Eye (tissue), 1 donor: ENCODE data around the gene IRF5.
"Not testable (repeated sequence)": the region's sequence is repeated elsewhere in the genome, so short reads cannot be mapped to it uniquely, and the experiment has no call there.

Experiments used
- DNase-seq: peaks from one replicate; pipeline ENCODE4 v3.0.0-alpha.2; 2015

IRF5 gene

DNA sequence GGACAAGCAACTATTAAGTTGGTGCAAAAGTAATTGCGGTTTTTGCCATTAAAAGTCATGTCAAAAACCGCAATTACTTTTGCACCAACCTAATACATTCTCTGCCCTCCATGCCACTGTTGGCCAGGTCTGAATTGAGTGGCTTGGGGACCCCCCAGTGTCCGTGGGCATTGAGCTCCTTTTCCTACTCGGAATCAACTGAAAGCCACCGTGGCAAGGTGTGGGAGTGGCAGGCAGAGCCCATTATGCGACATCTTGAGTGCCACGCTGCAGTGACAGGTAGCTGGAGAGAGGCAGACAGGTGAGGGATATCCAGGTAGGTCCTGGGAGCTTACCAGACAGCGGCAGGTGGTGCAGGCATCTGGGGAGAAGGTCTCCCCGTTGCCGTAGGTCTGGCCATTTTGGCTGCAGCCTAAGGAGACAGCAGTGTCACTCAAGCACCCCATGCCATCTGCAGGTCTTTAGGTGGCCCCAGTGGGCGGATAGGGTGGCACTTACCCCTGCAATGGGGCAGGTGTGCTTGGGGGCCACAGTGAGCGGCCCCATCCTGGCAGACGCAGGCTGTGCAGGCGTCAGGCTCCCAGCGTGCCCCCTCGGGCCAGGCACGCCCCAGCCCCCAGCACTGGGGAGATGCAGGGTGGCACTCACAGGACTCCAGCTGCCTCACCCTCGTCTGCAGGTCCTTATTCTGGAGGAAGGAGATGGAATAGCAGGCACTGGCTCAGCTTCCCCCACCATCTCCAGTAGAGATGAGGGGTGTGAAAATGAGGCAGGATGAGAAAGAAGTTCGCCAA lies 30.8 kb upstream of the IRF5 start:
- DNase-seq = no peak

DNA sequence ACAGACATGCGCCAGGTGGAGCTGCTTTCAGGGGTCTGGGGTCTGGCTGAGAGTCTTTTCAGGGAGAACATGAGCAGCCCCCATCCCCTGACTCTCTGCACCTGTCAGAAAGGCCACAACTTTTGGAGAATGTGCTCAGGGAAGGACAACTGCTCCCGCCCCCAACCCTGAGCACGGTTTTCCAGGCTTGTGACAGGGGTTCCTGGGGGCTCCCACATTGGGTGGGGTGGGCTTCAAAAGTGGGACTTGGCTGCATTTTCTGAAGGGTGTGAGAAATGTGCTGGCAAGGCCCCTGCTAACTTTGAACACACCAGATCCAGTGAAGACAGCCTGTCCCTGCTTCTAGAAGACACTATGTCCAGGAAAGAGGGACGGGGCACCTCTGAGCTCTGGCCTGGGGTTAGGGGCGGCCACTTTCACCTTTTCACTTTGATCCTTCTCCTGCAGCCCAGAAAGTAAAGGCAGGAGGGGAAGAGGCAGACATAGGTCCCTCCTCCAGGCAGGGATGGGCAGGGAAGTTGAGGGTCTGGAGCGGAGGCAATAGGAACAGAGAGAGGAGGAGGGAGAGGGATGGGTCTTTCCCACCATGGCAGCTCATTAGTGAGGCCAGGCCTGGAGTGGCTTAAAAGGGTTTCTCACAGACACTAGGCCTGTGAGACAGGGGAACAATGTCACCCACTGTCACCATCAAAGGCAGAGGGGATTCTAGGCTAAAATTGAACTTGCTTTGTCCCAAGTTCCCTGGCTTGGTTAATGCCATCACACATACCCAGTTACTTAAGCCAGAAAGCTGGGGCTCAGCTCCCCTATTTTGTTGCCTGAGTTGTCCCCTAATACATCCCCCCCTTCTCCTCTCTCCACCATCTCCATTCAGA lies 28.7 kb upstream of the IRF5 start:
- peak; percentile 78 for DNase-seq

- DNase-seq = peak; percentile 73
These were observed 27.8 kb upstream of the IRF5 start for GRCh38 chr7:128909625-128910568.

- DNase-seq = peak; percentile 56
These were observed 27.2 kb upstream of the IRF5 start, which contains the start of gene KCP for GRCh38 chr7:128910569-128910945. Gene KCP, minus strand, starts transcription at chr7:128910709. Its CDS starts 33 bp downstream, at chr7:128910676.

DNA sequence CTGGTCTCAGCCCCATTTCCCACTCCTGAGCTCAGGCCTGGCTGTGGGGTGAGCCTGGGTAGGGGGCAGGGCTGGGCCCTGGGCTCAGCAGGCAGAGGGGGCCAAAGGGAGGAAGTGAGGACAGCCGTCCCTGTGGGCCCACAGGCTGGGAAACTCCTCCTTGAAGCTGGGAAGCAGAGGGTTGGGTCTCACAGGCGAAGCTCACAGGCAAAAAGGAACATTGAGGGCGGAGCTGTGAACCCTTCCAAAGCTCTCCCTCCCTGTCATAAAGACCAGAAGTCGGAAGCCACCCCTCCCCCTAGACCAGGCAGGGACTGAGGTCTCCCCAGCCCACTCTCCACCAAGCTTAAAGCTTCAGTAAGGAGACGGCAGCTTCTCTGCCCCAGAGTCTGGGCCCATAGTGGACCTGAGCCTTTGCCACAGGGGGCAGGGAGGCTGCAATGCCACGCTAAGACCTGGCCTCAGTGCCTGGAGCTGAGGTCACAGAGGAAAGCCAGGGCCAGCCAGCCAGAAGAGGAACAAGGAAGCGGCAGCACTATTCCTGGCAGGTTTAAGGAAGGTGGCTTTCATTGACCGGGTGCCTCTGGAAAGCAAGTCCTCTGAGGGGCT lies 26.2 kb upstream of the IRF5 start:
- DNase-seq = peak; percentile 32

DNA sequence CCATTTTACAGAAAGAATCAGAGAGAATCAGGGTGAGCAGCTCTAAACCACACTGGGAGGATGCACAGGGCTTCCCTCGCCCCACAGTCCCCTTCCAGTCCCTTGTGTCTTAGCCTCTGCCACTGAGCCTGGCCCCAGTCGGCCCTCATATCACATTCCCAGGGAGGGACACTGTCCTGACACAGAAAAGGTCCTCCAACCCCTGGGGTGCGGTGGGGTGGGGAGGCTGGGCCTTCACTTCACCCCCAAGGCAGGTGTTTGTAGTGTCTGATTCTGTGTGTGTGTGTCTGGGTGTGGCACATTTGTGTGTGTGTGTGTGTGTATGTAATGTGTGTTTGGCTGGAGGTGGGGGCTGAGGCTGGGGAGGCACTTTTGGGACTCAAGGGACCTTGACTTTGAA lies 25.4 kb upstream of the IRF5 start:
- DNase-seq = no peak

- not testable (repeated sequence) for DNase-seq
These were observed 24.8 kb upstream of the IRF5 start for GRCh38 chr7:128912709-128913495.

DNA sequence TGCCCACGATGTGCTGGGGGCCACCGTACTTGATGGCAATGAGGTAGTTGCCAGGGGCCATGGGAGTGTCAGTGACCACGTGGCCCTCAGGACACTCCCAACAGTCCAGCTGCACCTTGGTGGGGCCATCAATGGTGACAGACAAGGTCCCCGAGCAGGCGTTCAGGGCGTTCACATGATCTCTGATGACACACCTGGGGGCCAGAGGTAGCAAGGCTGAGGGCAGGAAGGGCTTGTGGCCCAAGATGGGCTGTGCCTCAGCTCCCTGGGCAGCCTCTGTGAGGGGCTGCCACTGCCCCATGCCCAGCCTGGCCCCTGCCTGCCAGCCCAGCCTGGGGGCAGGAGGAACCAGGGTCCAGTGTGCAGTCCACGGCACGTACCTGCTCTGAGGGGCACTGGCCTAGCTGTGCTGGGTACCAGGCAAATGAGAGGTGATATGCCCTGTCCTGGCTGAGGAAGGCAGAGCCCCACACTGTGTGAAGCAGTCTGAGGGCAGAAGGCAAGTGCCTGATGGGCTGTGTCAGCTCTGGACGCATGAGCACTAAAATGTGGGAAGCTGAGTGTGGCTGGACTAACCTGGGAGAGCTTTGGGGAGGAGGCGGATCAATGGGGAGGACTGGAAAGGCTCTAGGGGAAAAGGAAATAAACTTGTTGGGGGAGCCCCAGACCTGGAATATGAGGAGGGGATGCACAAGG lies 23.7 kb upstream of the IRF5 start:
- DNase-seq = no peak

- no peak for DNase-seq
These were observed 23.1 kb upstream of the IRF5 start for GRCh38 chr7:128914566-128915151.

GRCh38 chr7:128915271-128915819 lies 22.4 kb upstream of the IRF5 start:
- DNase-seq = peak; percentile 42

GRCh38 chr7:128915841-128916642 lies 21.7 kb upstream of the IRF5 start:
- no peak for DNase-seq

GRCh38 chr7:128916643-128916915 lies 21.1 kb upstream of the IRF5 start:
- no peak for DNase-seq

- no peak for DNase-seq
These were observed 20.6 kb upstream of the IRF5 start for GRCh38 chr7:128917122-128917521.

GRCh38 chr7:128918016-128918665 lies 19.6 kb upstream of the IRF5 start:
- DNase-seq = no peak

DNA sequence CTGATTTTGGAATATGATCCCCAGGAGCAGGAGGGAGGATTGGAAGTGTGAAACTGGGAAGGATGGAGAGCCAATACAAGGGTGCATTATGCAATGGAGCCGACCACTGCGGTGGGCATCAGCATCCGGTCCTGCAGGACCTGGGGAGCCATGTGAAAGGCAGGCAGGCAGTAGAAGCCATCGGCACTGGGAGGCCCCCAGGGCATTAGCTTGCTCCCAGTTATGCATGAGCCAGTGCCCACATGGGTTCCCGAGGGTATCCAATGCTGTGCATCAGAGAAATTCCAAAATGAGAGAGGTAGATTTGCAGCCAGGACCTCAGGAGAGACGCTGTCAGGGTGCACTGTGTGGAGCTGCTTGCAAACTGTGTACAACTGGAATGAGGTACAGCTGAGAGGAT lies 18.5 kb upstream of the IRF5 start:
- no peak for DNase-seq

- peak; percentile 50 for DNase-seq
These were observed 17.6 kb upstream of the IRF5 start for GRCh38 chr7:128919881-128920799.

- DNase-seq = peak; percentile 37
These were observed 16.7 kb upstream of the IRF5 start for GRCh38 chr7:128920913-128921582.
